Activated CD8-positive, alpha-beta memory T cell treated with anti-CD3 and anti-CD28 coated beads for 36 hours (primary cell): Measurements from ENCODE around the gene SLC25A18. TPM values are rescaled to one million over a fixed set of nuclear protein-coding genes. Genes with fewer than 3 reads are reported as not detected.
"Not testable (repeated sequence)": the region's sequence is repeated elsewhere in the genome, so short reads cannot be mapped to it uniquely, and the experiment has no call there.

Experiments
- CTCF ChIA-PET: fragments of 350-600 bp; sonication (Branson Sonifier 250); formaldehyde crosslinking; loops from one replicate; lab custom pipeline; 2021; ENCODE audit warnings: antibody characterized with exemption; lab: Charles Lee
- POLR2A ChIA-PET: fragments of 350-600 bp; sonication (Branson Sonifier 250); formaldehyde crosslinking; loops from one replicate; lab custom pipeline; 2021; ENCODE audit warnings: antibody characterized with exemption; lab: Charles Lee
- total RNA-seq, 2 experiments: library from RNA; stranded (reverse); gene quantifications; one replicate each; pipeline ENCODE4 v1.2.3, GENCODE V29; 2021

The SLC25A18 gene
- total RNA-seq: not detected

- ChIA-PET CTCF (no interaction called here), POLR2A (no interaction called here)
Measured at GRCh38 chr22:17562906-17563870, at the start of gene SLC25A18. Gene SLC25A18 (plus strand): TSS chr22:17563498. CDS start chr22:17579945, 16,447 bp downstream.

GRCh38 chr22:17513612-17514011 is 49.7 kb upstream of the SLC25A18 start:
- CTCF ChIA-PET: interaction anchor here (1.3 kb wide), 1 partner anchor 12 kb away, joined by 3 read pairs; no protein-coding TSS in a partner anchor
- POLR2A ChIA-PET: interaction anchor here (0.6 kb wide), 1 partner anchor 167 kb away, joined by 3 read pairs; no protein-coding TSS in a partner anchor

- CTCF ChIA-PET: interaction anchor here (1.3 kb wide), 1 partner anchor 13 kb away, joined by 3 read pairs; no protein-coding TSS in a partner anchor
Measured at GRCh38 chr22:17514084-17514483, 49.2 kb upstream of the SLC25A18 start.

GRCh38 chr22:17518406-17518805 is 44.9 kb upstream of the SLC25A18 start:
- ChIA-PET POLR2A (no interaction called here), CTCF (interaction anchor here (0.7 kb wide), 1 partner anchor 10 kb away, joined by 3 read pairs; no protein-coding TSS in a partner anchor)

More at GRCh38 chr22:17514084-17514483, 49.2 kb upstream of the SLC25A18 start:
- POLR2A ChIA-PET: interaction anchor here (0.6 kb wide), 1 partner anchor 167 kb away, joined by 3 read pairs; no protein-coding TSS in a partner anchor

GRCh38 chr22:17521971-17522370 is 41.3 kb upstream of the SLC25A18 start:
- POLR2A ChIA-PET, CTCF ChIA-PET: not testable (repeated sequence)

GRCh38 chr22:17523925-17524324 is 39.4 kb upstream of the SLC25A18 start:
- ChIA-PET CTCF (interaction anchor here (0.7 kb wide), 1 partner anchor 266 kb away, joined by 3 read pairs; no protein-coding TSS in a partner anchor), POLR2A (interaction anchor here (1.0 kb wide), 1 partner anchor 448 kb away, joined by 3 read pairs; no protein-coding TSS in a partner anchor)

GRCh38 chr22:17536269-17536668 is 27.0 kb upstream of the SLC25A18 start:
- POLR2A ChIA-PET: no interaction called here
- CTCF ChIA-PET: no interaction called here

- ChIA-PET POLR2A (no interaction called here), CTCF (no interaction called here)
Measured at GRCh38 chr22:17537155-17537554, 26.1 kb upstream of the SLC25A18 start.

GRCh38 chr22:17540481-17540880 is 22.8 kb upstream of the SLC25A18 start:
- CTCF ChIA-PET: no interaction called here
- POLR2A ChIA-PET: no interaction called here

- ChIA-PET CTCF (no interaction called here), POLR2A (no interaction called here)
Measured at GRCh38 chr22:17541476-17541875, 21.8 kb upstream of the SLC25A18 start.

GRCh38 chr22:17542452-17542851 is 20.8 kb upstream of the SLC25A18 start:
- ChIA-PET CTCF (interaction anchor here (1.0 kb wide), 1 partner anchor 13 kb away, joined by 3 read pairs; no protein-coding TSS in a partner anchor), POLR2A (no interaction called here)

- ChIA-PET CTCF (no interaction called here), POLR2A (no interaction called here)
Measured at GRCh38 chr22:17548010-17548755, 15.1 kb upstream of the SLC25A18 start.

GRCh38 chr22:17548756-17549035 is 14.6 kb upstream of the SLC25A18 start:
- ChIA-PET POLR2A (no interaction called here), CTCF (no interaction called here)

GRCh38 chr22:17549183-17549582 is 14.1 kb upstream of the SLC25A18 start:
- CTCF ChIA-PET: no interaction called here
- POLR2A ChIA-PET: no interaction called here

GRCh38 chr22:17549655-17550054 is 13.6 kb upstream of the SLC25A18 start:
- ChIA-PET POLR2A (no interaction called here), CTCF (no interaction called here)

GRCh38 chr22:17552737-17553136 is 10.6 kb upstream of the SLC25A18 start:
- POLR2A ChIA-PET: no interaction called here
- CTCF ChIA-PET: no interaction called here

- ChIA-PET CTCF (no interaction called here), POLR2A (no interaction called here)
Measured at GRCh38 chr22:17554814-17555213, 8.5 kb upstream of the SLC25A18 start.

GRCh38 chr22:17559188-17559587 is 4.1 kb upstream of the SLC25A18 start:
- POLR2A ChIA-PET: no interaction called here
- CTCF ChIA-PET: no interaction called here

GRCh38 chr22:17563936-17564391 is 666 bp downstream of the SLC25A18 start:
- POLR2A ChIA-PET: no interaction called here
- CTCF ChIA-PET: no interaction called here
